Stimulated activated CD4-positive, alpha-beta T cell treated with anti-CD3 and anti-CD28 coated beads, Interleukin-12 subunit alpha, Interleukin-12 subunit beta, amount 100 ng/mL, for 48 hours (primary cell): Measurements from ENCODE around the gene OSBPL8.

Experiments used
- DNase-seq, 3 donors: peaks; one replicate each; pipeline ENCODE4 v3.0.0-alpha.2; 2020; ENCODE audit warnings: low read depth in 2 of 3, low spot score in 1 of 3

Gene OSBPL8

DNA sequence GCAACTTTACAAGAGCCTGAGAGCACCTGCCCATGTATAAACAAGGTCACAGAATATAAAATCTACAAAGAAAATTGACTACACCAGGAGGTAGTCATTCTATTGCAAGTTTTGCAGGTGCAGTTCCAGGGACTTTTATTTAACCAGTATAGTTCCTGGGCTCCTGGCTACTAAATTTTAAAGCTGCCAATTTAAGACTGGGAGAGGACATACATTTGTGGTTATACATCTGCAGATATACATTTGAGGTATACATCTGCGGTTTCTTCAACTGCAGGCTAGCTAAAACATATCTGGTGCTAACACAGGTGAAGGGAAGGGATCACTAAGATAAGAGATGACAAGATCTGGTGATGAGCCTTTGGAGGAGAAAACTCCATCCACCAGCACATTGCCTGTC, 241.6 kb downstream of the OSBPL8 start:
- DNase-seq: no peak

DNA sequence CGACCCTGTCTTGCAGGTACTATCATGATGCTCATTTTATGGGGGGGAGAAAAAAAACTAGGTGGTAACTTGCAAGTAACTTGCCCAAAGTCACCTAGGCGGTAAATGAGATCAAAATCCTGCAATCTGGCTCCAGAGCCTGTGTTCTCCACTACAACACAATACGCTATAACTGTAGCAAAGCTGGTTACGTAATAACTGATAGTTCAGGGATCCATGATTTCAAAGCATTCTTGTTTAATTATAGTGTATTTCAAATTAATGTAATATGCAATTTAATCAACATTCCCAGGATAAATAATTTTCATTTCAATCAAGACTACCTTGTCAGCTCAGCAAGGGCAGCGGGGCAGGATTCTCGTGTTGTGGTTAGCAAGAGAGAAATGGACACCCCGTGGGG, 243.1 kb downstream of the OSBPL8 start:
- DNase-seq: no peak

DNA sequence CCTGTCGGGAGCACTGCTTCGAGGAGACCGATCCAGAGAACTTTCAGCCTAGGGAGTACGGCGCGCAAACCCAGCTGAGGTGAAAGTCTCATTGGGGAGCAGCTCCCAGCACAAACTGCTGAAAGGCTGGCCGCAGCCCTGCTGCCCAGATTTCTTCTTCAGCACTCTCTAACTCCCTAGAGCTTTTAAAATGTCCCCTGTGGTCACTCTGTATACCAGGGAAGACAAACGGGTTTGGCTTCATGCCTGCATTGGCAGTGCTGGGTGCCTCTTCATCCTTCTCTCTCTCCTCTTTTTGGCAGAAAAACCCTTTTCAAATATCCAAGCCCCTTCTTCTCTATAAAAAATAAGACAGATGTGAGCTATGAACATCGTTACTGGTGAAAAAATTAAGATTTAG, 246.3 kb downstream of the OSBPL8 start:
- DNase-seq: no peak

DNA sequence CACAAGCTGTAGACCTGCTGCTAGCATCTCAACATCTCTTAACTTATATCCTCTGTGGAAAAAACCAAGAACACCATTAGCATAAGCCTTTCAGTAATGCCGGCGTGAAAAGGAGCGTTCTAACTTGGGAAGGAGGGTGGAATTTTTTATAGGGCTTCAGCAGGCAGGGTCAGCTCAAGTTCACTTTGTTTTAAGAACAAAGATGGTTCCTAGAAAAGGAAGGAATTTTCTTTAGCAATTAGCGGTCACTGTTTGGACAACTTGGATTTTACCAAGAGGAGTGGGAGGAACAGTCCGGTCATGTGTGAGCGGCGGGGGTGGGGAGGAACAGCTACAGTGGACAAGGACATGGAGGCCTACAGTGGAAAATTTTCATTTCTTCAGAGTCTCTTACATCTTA, 247.3 kb downstream of the OSBPL8 start:
- no peak for DNase-seq

DNA sequence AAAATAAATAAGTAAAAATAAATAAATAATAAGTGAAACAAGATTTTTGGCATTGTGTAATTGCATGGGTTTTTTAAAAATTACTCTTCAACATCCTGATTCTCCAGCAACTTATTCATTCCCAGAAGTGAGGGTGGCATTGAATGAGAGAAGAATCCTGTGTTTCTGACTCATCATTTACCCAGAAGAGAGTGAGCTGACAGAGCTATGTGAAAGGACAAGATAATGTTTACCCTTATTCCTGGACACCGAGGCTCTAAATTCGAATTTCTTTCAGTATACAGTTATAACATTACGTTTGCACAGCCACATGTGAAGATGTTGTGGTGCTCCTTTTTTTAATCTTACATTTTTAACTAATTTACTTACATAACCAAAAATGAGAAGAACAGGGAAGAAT, 247.8 kb downstream of the OSBPL8 start:
- no peak for DNase-seq

DNA sequence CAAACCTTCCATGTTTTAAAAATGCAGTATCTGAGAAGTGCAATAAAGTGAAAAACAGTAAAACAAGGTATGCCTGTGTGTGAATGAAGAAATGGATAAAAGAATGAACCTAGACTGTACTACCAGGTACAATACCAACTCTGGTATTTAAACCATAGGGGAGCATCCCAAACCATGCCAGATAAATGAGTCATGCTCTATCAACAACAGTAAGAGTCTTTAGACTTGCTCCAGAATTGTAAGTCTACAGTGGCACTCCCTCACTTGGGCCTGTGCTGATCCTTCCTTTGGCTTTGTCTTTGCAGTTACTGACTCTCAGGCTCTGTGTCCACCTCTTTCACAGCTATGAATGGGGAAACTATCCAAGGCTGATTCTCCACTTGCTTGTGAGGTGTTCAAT, 249.5 kb downstream of the OSBPL8 start:
- no peak for DNase-seq

DNA sequence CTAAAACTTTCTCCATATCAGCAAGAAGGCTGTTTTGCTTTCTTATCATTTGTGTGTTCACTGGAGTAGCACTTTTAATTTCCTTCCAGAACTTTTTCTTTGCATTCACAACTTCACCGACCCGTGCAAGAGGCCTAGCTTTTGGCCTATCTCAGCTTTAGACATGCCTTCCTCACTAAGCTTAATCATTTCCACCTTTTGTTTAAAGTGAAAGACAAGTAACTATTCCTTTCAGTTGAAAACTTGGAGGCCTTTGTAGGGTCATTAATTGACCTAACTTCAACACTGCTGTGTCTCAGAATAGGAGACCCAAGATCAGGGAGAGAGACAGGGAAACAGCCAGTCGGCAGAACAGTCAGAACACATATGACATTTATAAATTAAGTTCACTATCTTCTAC, 250.7 kb downstream of the OSBPL8 start:
- DNase-seq: no peak

DNA sequence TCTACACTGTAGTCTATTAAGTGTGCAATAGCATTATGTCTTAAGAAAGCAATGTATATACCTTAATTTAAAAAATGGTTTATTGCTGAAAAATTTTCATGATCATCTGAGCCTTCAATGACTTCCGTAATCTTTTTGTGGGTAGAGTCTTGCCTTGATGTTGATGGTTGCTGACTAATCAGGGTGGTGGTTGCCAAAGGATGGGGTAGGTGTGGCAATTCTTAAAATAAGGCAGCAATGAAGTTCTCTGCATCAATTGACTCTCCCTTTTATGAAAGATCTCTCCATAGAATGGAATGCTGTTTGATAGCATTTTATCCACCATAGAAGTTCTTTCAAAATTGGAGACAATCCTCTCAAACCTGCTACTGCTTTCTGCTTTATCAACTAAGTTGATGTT, 252.5 kb downstream of the OSBPL8 start:
- no peak for DNase-seq

DNA sequence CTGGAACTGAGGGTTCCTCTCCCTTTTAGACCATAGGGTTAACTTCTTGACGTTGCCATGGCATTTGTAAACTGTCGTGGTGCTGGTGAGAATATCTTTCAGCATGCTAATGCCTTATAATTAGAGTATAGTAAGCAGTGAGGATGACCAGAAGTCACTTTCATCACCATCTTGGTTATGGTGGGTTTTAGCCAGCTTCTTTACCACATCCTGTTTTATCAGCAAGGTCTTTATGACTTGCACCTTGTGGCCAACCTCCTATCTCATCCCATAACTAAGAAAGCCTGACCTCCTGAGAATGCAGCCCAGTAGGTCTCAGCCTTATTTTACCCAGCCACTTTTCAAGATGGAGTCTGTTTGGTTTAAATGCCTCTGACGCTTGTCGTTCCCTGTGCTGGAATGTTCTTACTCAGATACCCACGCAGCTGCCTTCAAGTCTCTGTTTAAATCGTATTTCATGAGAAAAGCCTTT, 255.5 kb downstream of the OSBPL8 start:
- DNase-seq: no peak

DNA sequence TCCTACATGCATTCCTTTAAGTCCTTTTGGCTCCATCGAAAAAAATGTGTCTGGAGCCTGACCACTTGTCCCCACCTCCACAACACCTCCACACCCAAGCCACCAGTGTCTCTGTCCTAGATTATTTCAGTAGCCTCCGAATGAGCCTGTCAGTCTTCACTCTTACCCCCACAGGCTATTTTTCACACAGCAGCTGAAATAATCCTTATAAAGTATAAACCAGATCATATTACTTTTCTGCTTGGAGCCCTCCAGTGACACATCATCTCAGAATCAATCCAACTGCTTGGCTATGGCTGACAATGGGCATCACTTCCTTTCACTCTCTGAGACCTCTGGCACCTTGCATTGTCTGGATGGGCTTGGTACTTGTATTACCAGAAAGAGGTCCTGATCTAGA, 256.2 kb downstream of the OSBPL8 start:
- DNase-seq: no peak
